T-cell (primary cell): ENCODE measurements around the gene HLA-DMB. TPM values are rescaled to one million over a fixed set of nuclear protein-coding genes. Genes with fewer than 3 reads are reported as not detected.
A peak's percentile ranks its signal among the peaks of the same experiment; 100 is the strongest.

Experiments used
- ATAC-seq, 4 experiments: fragments of 200-7000 bp in 3 of 4; fragments of 150-1000 bp in 1 of 4; cut with Tn5 transposase; replicated peaks in 1 of 4; 1 replicate in 3 of 4; 2 replicates in 1 of 4; pipeline ENCODE4 v1.10.0; 2021; ENCODE audit warnings: moderate library complexity in 3 of 4, mild to moderate bottlenecking in 2 of 4, moderate number of reproducible peaks in 1 of 4
- CTCF ChIA-PET, 2 donors: fragments of 300-600 bp; sonication (Branson Sonifier 250); formaldehyde crosslinking; loops; one replicate each; lab custom pipeline; 2022; ENCODE audit warnings: antibody characterized with exemption in 2 of 2; lab: Charles Lee
- POLR2A ChIA-PET, 2 donors: fragments of 300-600 bp; sonication (Branson Sonifier 250); formaldehyde crosslinking; loops; one replicate each; lab custom pipeline; 2022; ENCODE audit warnings: antibody characterized with exemption in 2 of 2; lab: Charles Lee
- DNase-seq, 35 experiments: peaks; one replicate each; pipeline versions ENCODE4 v3.0.0 to v3.0.0-alpha.2; 2013 to 2023
- H3K27ac ChIP-seq: one replicate; pipeline ENCODE4 v1.5.1; 2013; ENCODE audit warnings: low read length
- H3K27me3 ChIP-seq, 2 experiments: replicated peaks in 1 of 2; 1 replicate in 1 of 2; 2 replicates in 1 of 2; pipeline versions ENCODE4 v1.6.1 to v1.7.0; 2013; ENCODE audit warnings: low read length in 1 of 2, mixed read lengths in 1 of 2; ENCODE audit not compliant: control insufficient read depth in 2 of 2, insufficient read depth in 2 of 2; ENCODE audit errors: extremely low read depth in 1 of 2
- H3K36me3 ChIP-seq, 2 donors: 1 replicate in 1 of 2; 2 replicates in 1 of 2; pipeline versions ENCODE4 v1.6.1 to v1.7.0; 2013; ENCODE audit warnings: low read length in 1 of 2; ENCODE audit not compliant: control insufficient read depth in 2 of 2, insufficient read depth in 1 of 2; ENCODE audit errors: extremely low read depth in 1 of 2
- H3K4me1 ChIP-seq, 2 experiments: 1 replicate in 1 of 2; 2 replicates in 1 of 2; pipeline versions ENCODE4 v1.6.1 to v1.7.0; 2013; ENCODE audit warnings: low read length in 2 of 2, mixed read lengths in 1 of 2; ENCODE audit not compliant: insufficient read depth in 2 of 2, control insufficient read depth in 1 of 2; ENCODE audit errors: extremely low read depth in 1 of 2
- H3K4me3 ChIP-seq, 2 donors: 1 replicate in 1 of 2; 2 replicates in 1 of 2; pipeline versions ENCODE4 v1.5.1 to v1.7.0; 2013; ENCODE audit warnings: mild to moderate bottlenecking in 2 of 2, low read length in 1 of 2, moderate library complexity in 1 of 2; ENCODE audit not compliant: control insufficient read depth in 1 of 2; ENCODE audit errors: extremely low read depth in 1 of 2
- H3K9me3 ChIP-seq: 2 replicates; pipeline ENCODE4 v1.7.0; 2013
- H3K27ac Mint-ChIP-seq, 2 donors: one replicate each; pipeline ENCODE4 v1.8.0; 2020 to 2021; ENCODE audit warnings: mild to moderate bottlenecking in 2 of 2, mixed read lengths in 2 of 2
- H3K27me3 Mint-ChIP-seq, 2 donors: one replicate each; pipeline ENCODE4 v1.8.0; 2021 to 2022; ENCODE audit warnings: mixed read lengths in 2 of 2
- H3K36me3 Mint-ChIP-seq: one replicate; pipeline ENCODE4 v1.8.0; 2021; ENCODE audit warnings: mixed read lengths
- H3K4me1 Mint-ChIP-seq, 3 donors: one replicate each; pipeline ENCODE4 v1.8.0; 2020 to 2022; ENCODE audit warnings: mixed read lengths in 3 of 3, mild to moderate bottlenecking in 1 of 3
- H3K4me3 Mint-ChIP-seq, 3 donors: one replicate each; pipeline ENCODE4 v1.8.0; 2020 to 2022; ENCODE audit warnings: mild to moderate bottlenecking in 3 of 3, mixed read lengths in 3 of 3, moderate library complexity in 3 of 3
- H3K9me3 Mint-ChIP-seq, 3 donors: one replicate each; pipeline ENCODE4 v1.8.0; 2020 to 2022; ENCODE audit warnings: mixed read lengths in 3 of 3
- WGBS: methylation state at CpG from one replicate; pipeline ENCODE4 v1.1.5; 2013; ENCODE audit warnings: missing lambda C conversion rate; ENCODE audit not compliant: insufficient coverage; 5-methylcytosine and 5-hydroxymethylcytosine counted together
- total RNA-seq, 35 experiments: library from RNA in 6 of 35; stranded (reverse) in 6 of 35; fragments of 120-200 nt in 1 of 35; gene quantifications; one replicate each; pipeline versions ENCODE4 v1.2.1 to v1.2.4 and lab custom pipeline; 2013 to 2026

HLA-DMB gene
- total RNA-seq, 5 donors from 2014 or later (not counting 1 experiment from before 2014, with no cell fraction given), result 8.8 to 30.6 (median 10.6) TPM

GRCh38 chr6:32937230-32937633, 3.6 kb downstream of the HLA-DMB start:
- ATAC-seq (no peak), DNase-seq (no peak)
- Mint-ChIP-seq H3K9me3 (no peaks in the 10 kb centered on the region), H3K4me1 (peaks cover 27 to 44% (median 29%) of the 10 kb centered on the region in 3 donors), H3K27me3 (no peaks in the 10 kb centered on the region), H3K4me3 (no peak overlapping the region), H3K36me3 (peaks cover 24% of the 10 kb centered on the region), H3K27ac (no peak overlapping the region)
- CTCF ChIA-PET, result interaction anchor here (0.6 to 1.1 kb wide), 4 partner anchors 17 to 83 kb away, joined by 3 to 5 read pairs (median 3); partner anchors contain the start of gene PSMB9 (in 1 of the 2)
- 100% methylated on average over 3 of the region's 8 CpGs for WGBS
- Histone ChIP-seq H3K27me3 (no peaks in the 10 kb centered on the region), H3K9me3 (no peaks in the 10 kb centered on the region), H3K27ac (no peak overlapping the region), H3K36me3 (peaks cover 0 to 13% of the 10 kb centered on the region in 2 donors), H3K4me3 (no peak overlapping the region), H3K4me1 (peaks cover 24 to 31% of the 10 kb centered on the region in 2 experiments)
- POLR2A ChIA-PET, result no interaction called here

- H3K9me3 Mint-ChIP-seq, result no peaks in the 10 kb centered on the region
- peaks cover 20 to 38% (median 22%) of the 10 kb centered on the region in 3 donors for H3K4me1 Mint-ChIP-seq
- Histone ChIP-seq H3K27ac (no peak overlapping the region), H3K4me3 (no peak overlapping the region), H3K9me3 (no peaks in the 10 kb centered on the region), H3K27me3 (no peaks in the 10 kb centered on the region), H3K4me1 (peaks cover 18 to 24% of the 10 kb centered on the region in 2 experiments), H3K36me3 (peaks cover 0 to 13% of the 10 kb centered on the region in 2 donors)
- CTCF ChIA-PET, result interaction anchor here in 1 of 2 donors (5.3 kb wide), 1 partner anchor 46 kb away, joined by 124 read pairs; no protein-coding TSS in a partner anchor
- no peaks in the 10 kb centered on the region for H3K27me3 Mint-ChIP-seq
- POLR2A ChIA-PET, result no interaction called here
- H3K27ac Mint-ChIP-seq, result peak overlapping the region in 1 of 2 donors; percentile 53
- no peak overlapping the region for H3K4me3 Mint-ChIP-seq
- H3K36me3 Mint-ChIP-seq, result peaks cover 24% of the 10 kb centered on the region
- DNase-seq (no peak), ATAC-seq (no peak)
- 93% methylated on average over 10 of the region's 12 CpGs for WGBS
Measured at GRCh38 chr6:32936239-32937152, 4.3 kb downstream of the HLA-DMB start.

- Histone ChIP-seq H3K4me3 (no peak overlapping the region), H3K9me3 (no peaks in the 10 kb centered on the region), H3K27ac (no peak overlapping the region), H3K36me3 (peaks cover 0 to 13% of the 10 kb centered on the region in 2 donors), H3K4me1 (peaks cover 10 to 16% of the 10 kb centered on the region in 2 experiments), H3K27me3 (no peaks in the 10 kb centered on the region)
- no peaks in the 10 kb centered on the region for H3K27me3 Mint-ChIP-seq
- H3K4me1 Mint-ChIP-seq, result peaks cover 12 to 30% (median 14%) of the 10 kb centered on the region in 3 donors
- H3K9me3 Mint-ChIP-seq, result no peaks in the 10 kb centered on the region
- no peak for ATAC-seq
- no peak for DNase-seq
- 94% methylated on average over 4 of the region's 4 CpGs for WGBS
- peaks cover 24% of the 10 kb centered on the region for H3K36me3 Mint-ChIP-seq
- CTCF ChIA-PET, result interaction anchor here in 1 of 2 donors (2.8 to 5.3 kb wide), 2 partner anchors 32 to 47 kb away, joined by 30 to 124 read pairs; partner anchors contain the start of gene BRD2
- no peak overlapping the region for H3K4me3 Mint-ChIP-seq
- no peak overlapping the region for H3K27ac Mint-ChIP-seq
- POLR2A ChIA-PET, result no interaction called here
Measured at GRCh38 chr6:32935551-32936238, 5.1 kb downstream of the HLA-DMB start.

GRCh38 chr6:32933661-32934085, 7.2 kb downstream of the HLA-DMB start:
- no peaks in the 10 kb centered on the region for H3K27me3 ChIP-seq
- peaks cover 0 to 3% of the 10 kb centered on the region in 2 experiments for H3K4me1 ChIP-seq
- no peak overlapping the region for H3K27ac ChIP-seq
- WGBS, result no CpG with 5 or more reads among the region's 3 CpGs
- POLR2A ChIA-PET, result interaction anchor here in 1 of 2 donors (0.7 to 1.4 kb wide), 5 partner anchors 19 to 51 kb away, joined by 3 to 7 read pairs (median 3); partner anchors contain the start of gene HLA-DMA
- H3K27me3 Mint-ChIP-seq, result no peaks in the 10 kb centered on the region
- DNase-seq, result peak; percentile 35 to 87 (median 70)
- no peak overlapping the region for H3K4me3 ChIP-seq
- H3K27ac Mint-ChIP-seq, result peak overlapping the region in 1 of 2 donors; percentile 1
- H3K36me3 ChIP-seq, result peaks cover 0 to 13% of the 10 kb centered on the region in 2 donors
- H3K4me1 Mint-ChIP-seq, result peaks cover 3 to 18% (median 5%) of the 10 kb centered on the region in 3 donors
- peaks cover 24% of the 10 kb centered on the region for H3K36me3 Mint-ChIP-seq
- H3K9me3 ChIP-seq, result no peaks in the 10 kb centered on the region
- no peak overlapping the region for H3K4me3 Mint-ChIP-seq
- CTCF ChIA-PET, result interaction anchor here (0.5 to 5.3 kb wide), 38 partner anchors 8 to 726 kb away, joined by 3 to 124 read pairs (median 4); partner anchors contain the start of genes HLA-DMA (in 2 of the 2), BRD2 (in 1 of the 2), PSMB9 (in 1 of the 2) and TAP2 (in 1 of the 2)
- no peaks in the 10 kb centered on the region for H3K9me3 Mint-ChIP-seq
- ATAC-seq, result peak; percentile 40 to 73 (median 62)

- Mint-ChIP-seq H3K4me3 (no peak overlapping the region), H3K36me3 (peaks cover 13% of the 10 kb centered on the region), H3K27me3 (no peaks in the 10 kb centered on the region), H3K27ac (no peak overlapping the region), H3K4me1 (peaks cover 3 to 8% (median 5%) of the 10 kb centered on the region in 3 donors), H3K9me3 (no peaks in the 10 kb centered on the region)
- no peak overlapping the region for H3K27ac ChIP-seq
- POLR2A ChIA-PET, result interaction anchor here (0.6 to 0.8 kb wide), 2 partner anchors 40 to 45 kb away, joined by 3 to 5 read pairs; no protein-coding TSS in a partner anchor
- no peaks in the 10 kb centered on the region for H3K27me3 ChIP-seq
- WGBS, result 100% methylated on average over 4 of the region's 7 CpGs
- ATAC-seq, result no peak
- CTCF ChIA-PET, result interaction anchor here (0.6 to 5.3 kb wide), 13 partner anchors 9 to 86 kb away, joined by 3 to 124 read pairs (median 6); partner anchors contain the start of genes HLA-DMA (in 2 of the 2), BRD2 (in 1 of the 2) and HLA-DMB (in 1 of the 2)
- H3K4me1 ChIP-seq, result peaks cover 0 to 3% of the 10 kb centered on the region in 2 experiments
- H3K36me3 ChIP-seq, result peaks cover 0 to 7% of the 10 kb centered on the region in 2 donors
- no peaks in the 10 kb centered on the region for H3K9me3 ChIP-seq
- H3K4me3 ChIP-seq, result no peak overlapping the region
- no peak for DNase-seq
Measured at GRCh38 chr6:32932132-32932868, 8.5 kb downstream of the HLA-DMB start.
